Bronchial epithelial cell (primary cell): ENCODE results near the gene MC4R. TPM values are rescaled to one million over a fixed set of nuclear protein-coding genes. Genes with fewer than 3 reads are reported as not detected.
"Not testable (repeated sequence)": the region's sequence is repeated elsewhere in the genome, so short reads cannot be mapped to it uniquely, and the experiment has no call there.

Experiments
- DNase-seq: peaks from one replicate; pipeline ENCODE4 v3.0.0-alpha.2; 2010; ENCODE audit warnings: low read depth
- FAIRE-seq: peaks from 2 replicates; lab custom pipeline; 2011; peaks lifted over from hg19 to GRCh38; lab: Jason Lieb, UNC
- H3K27me3 ChIP-seq: 2 replicates; pipeline ENCODE4 v1.5.1; 2011; ENCODE audit warnings: low read length; ENCODE audit not compliant: control insufficient read depth, insufficient read depth
- H3K36me3 ChIP-seq: 2 replicates; pipeline ENCODE4 v1.5.1; 2011; ENCODE audit warnings: low read length; ENCODE audit not compliant: control insufficient read depth, insufficient read depth
- H3K4me3 ChIP-seq: 2 replicates; pipeline ENCODE4 v1.5.1; 2011; ENCODE audit warnings: mild to moderate bottlenecking, low read depth, low read length, control low read depth
- total RNA-seq: library from RNA; depleted of rRNA; stranded (reverse); fragments of >200 nt; gene quantifications from 2 replicates; pipeline ENCODE4 v1.2.1, GENCODE V29; 2014
- TF ChIP-seq, protein P1 (sequence below): IDR thresholded peaks from 2 replicates; pipeline ENCODE4 v1.5.1; 2011; ENCODE audit warnings: mild to moderate bottlenecking, moderate library complexity, low read length, control low read depth, inconsistent platforms; ENCODE audit not compliant: insufficient read depth, severe bottlenecking

Gene MC4R
- under 0.01 TPM in 1 of 2 replicates, not detected in the other for total RNA-seq

DNA sequence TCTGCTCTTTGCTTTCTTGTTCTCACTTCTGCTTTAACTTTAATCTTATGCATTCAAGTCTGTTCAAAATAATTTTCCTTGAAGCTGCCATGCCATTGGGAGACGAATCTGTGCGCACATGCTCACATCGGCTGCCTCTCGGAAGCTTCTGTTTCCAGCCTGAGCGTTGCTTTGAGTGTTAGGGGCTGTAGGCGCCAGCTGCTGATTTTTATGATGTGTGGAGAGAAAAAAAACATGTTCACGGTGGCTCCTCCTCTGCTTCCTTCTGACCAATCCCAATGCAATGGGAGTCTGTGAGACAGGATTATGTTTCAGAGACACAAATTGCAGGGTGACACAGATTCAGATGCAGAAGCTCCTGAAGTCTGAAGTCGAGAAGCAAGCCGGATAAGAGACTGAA, at the start of gene MC4R:
MC4R (minus strand) TSS at position 180 of the 400 bp plus-strand sequence. CDS start 426 bp downstream, outside the sequence.
- DNase-seq = peak; percentile 74
- Histone ChIP-seq H3K27me3 (no peaks in the 10 kb centered on the region), H3K4me3 (peak within 1 kb of the TSS; percentile 2), H3K36me3 (no peaks in the 10 kb centered on the region)
- FAIRE-seq = no peak
- TF ChIP-seq, protein P1, sequence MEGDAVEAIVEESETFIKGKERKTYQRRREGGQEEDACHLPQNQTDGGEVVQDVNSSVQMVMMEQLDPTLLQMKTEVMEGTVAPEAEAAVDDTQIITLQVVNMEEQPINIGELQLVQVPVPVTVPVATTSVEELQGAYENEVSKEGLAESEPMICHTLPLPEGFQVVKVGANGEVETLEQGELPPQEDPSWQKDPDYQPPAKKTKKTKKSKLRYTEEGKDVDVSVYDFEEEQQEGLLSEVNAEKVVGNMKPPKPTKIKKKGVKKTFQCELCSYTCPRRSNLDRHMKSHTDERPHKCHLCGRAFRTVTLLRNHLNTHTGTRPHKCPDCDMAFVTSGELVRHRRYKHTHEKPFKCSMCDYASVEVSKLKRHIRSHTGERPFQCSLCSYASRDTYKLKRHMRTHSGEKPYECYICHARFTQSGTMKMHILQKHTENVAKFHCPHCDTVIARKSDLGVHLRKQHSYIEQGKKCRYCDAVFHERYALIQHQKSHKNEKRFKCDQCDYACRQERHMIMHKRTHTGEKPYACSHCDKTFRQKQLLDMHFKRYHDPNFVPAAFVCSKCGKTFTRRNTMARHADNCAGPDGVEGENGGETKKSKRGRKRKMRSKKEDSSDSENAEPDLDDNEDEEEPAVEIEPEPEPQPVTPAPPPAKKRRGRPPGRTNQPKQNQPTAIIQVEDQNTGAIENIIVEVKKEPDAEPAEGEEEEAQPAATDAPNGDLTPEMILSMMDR = no peak

DNA sequence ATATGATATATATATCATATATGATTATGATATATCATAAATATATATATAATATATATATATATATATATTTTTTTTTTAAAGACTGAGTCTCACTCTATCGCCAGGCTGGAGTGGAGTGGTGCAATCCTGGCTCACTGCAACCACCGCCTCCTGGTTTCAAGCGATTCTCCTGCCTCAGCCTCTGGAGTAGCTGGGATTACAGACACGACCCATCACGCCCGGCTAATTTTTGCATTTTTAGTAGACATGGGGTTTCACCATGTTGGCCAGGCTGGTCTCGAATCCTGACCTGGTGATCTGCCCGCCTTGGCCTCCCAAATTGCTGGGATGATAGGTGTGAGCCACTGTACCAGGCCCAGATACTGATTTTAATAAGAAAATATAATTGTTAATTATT, 49.7 kb upstream of the MC4R start:
- H3K27me3 ChIP-seq, DNase-seq, H3K36me3 ChIP-seq, FAIRE-seq, H3K4me3 ChIP-seq: not testable (repeated sequence)

DNA sequence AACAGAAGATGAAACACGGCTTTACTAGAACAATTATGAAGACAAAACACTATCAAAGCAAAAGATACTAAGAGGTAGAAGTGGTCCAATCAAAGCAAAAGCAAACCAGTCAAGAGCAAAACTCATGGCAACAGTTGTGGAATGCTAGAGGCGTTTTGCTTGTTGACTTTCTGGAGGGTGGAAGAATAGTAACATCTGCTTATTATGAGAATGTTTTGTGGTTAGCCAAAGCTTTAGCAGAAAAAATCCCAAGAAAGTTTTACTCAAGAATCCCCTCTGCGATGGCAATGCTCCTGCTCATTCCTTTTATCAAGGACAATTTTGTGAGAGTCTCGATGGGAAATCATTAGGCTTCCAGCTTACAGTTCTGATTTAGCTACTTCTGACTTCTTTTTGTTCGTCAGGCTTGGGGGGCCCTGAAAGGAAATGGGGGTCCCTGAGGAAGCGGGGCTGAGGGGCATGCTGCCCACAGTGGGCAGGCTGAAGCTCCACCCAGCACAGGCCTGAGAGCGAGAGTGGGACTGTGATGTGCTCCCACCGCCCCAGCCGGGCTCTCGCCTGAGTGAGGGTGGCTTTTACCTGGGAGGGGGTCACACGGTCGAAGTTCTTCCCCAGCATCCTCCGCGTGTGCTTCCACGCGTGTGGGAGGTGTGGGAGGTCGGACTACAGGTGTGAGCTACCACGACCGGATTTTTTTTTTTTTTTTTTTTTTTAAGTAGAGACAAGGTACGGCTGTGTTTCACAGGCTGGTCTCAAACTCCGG, 49.0 kb upstream of the MC4R start:
- DNase-seq (no peak), FAIRE-seq (no peak)
- TF ChIP-seq, protein P1 = no peak
- Histone ChIP-seq H3K36me3 (no peaks in the 10 kb centered on the region), H3K4me3 (no peak overlapping the region), H3K27me3 (no peaks in the 10 kb centered on the region)

DNA sequence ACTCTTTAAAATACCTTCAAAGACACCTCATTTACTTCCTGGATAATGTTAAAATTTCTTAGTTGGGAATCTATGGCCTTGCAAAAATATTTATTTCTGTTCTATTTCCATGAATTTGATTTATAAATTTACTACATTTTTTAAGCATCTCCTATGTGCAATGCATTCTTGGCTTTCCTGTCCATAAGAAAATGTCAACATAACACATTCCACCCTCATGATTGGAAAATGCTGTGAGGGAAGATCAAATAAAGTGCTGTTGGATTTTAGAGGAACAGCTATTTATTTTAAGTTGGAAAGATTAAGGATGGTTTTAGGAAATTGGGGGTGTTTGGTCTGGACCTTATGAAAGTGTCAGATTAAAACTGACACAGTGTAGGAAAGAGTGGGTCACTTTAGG, 45.4 kb upstream of the MC4R start:
- TF ChIP-seq, protein P1 = no peak
- DNase-seq (no peak), FAIRE-seq (no peak)
- Histone ChIP-seq H3K36me3 (no peaks in the 10 kb centered on the region), H3K4me3 (no peak overlapping the region), H3K27me3 (no peaks in the 10 kb centered on the region)

DNA sequence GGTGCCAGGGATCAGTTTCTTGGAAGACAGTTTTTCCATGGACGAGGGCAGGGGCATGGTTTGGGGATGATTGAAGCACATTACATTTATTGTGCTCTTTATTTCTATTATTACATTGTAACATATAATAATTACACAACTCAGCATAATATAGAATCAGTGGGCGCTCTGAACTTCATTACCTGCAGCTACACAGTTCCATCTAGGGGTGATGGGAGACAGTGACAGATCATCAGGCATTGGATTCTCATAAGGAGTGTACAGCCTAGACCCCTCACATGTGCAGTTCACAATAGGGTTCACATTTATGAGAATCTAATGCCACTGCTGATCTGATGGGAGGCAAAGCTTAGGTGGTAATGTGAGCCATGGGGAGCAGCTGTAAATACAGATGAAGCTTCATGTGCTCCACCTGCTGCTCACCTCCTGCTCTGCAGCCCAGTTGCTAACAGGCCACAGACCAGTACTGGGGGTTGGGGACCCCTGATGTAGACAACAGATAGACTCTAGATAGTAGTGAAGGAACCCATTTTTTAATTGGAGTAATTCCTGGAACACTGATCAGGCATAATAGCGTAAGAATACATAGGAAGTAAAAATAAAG, 41.5 kb upstream of the MC4R start:
- Histone ChIP-seq H3K4me3 (no peak overlapping the region), H3K27me3 (no peaks in the 10 kb centered on the region), H3K36me3 (no peaks in the 10 kb centered on the region)
- FAIRE-seq (peak; percentile 13), DNase-seq (peak; percentile 25)
- TF ChIP-seq, protein P1 = peak; percentile 71

DNA sequence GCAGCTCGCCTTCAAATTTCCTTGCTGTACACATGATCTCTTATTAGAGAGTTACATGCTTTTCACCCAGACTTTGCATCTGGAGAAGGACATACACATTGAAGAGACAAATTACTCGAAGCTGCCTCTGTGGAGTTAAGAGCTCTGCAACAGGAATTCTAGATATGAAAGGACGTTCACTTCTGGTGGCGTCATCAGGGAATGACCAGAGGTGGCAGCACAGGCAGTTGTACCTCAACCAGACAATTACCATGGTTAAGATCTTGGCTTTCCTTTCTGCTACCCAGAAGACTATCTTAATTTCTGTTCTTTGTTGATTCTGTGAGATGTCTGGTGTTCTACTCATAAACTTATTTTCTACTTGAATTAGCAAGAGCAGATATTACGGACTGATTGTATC, 39.1 kb upstream of the MC4R start:
- DNase-seq (peak; percentile 3), FAIRE-seq (no peak)
- TF ChIP-seq, protein P1 = peak; percentile 32
- Histone ChIP-seq H3K4me3 (no peak overlapping the region), H3K36me3 (no peaks in the 10 kb centered on the region), H3K27me3 (no peaks in the 10 kb centered on the region)
